KMS-11 (cell line): Measurements from ENCODE around the gene ZNF518A.
"Not testable (repeated sequence)": the region's sequence is repeated elsewhere in the genome, so short reads cannot be mapped to it uniquely, and the experiment has no call there.

Experiments
- H2AFZ ChIP-seq: fragments of 200-600 bp; sonication (generic); 2 replicates; pipeline ENCODE4 v1.6.1; 2016; ENCODE audit warnings: antibody characterized with exemption, mixed run types, low read depth
- H3K27ac ChIP-seq: fragments of 200-600 bp; sonication (generic); 2 replicates; pipeline ENCODE4 v1.6.1; 2016; ENCODE audit warnings: mild to moderate bottlenecking, mixed run types
- H3K27me3 ChIP-seq: fragments of 200-600 bp; sonication (generic); 2 replicates; pipeline ENCODE4 v1.6.1; 2017; ENCODE audit warnings: mild to moderate bottlenecking, low read depth, mixed run types, moderate library complexity; ENCODE audit not compliant: insufficient read depth
- H3K36me3 ChIP-seq: fragments of 200-600 bp; sonication (generic); 2 replicates; pipeline ENCODE4 v1.6.1; 2017; ENCODE audit warnings: mild to moderate bottlenecking, mixed run types; ENCODE audit not compliant: insufficient read depth
- H3K4me1 ChIP-seq: fragments of 200-600 bp; sonication (generic); 2 replicates; pipeline ENCODE4 v1.6.1; 2016; ENCODE audit warnings: mild to moderate bottlenecking, low read depth, mixed run types; ENCODE audit not compliant: poor library complexity, severe bottlenecking
- H3K4me2 ChIP-seq: fragments of 200-600 bp; sonication (generic); 2 replicates; pipeline ENCODE4 v1.7.0; 2016; ENCODE audit warnings: mild to moderate bottlenecking, mixed run types
- H3K4me3 ChIP-seq: fragments of 200-600 bp; sonication (generic); IDR thresholded peaks from 2 replicates; pipeline ENCODE4 v1.6.1; 2017; ENCODE audit warnings: low read depth, low read length, mixed read lengths; ENCODE audit not compliant: insufficient read depth
- H3K79me2 ChIP-seq: fragments of 200-600 bp; sonication (generic); 2 replicates; pipeline ENCODE4 v1.6.1; 2016; ENCODE audit warnings: low read depth, mixed run types; ENCODE audit not compliant: insufficient read depth
- H3K9ac ChIP-seq: fragments of 200-600 bp; sonication (generic); 2 replicates; pipeline ENCODE4 v1.6.1; 2016; ENCODE audit warnings: mild to moderate bottlenecking, mixed run types
- H4K20me1 ChIP-seq: fragments of 200-600 bp; sonication (generic); 2 replicates; pipeline ENCODE4 v1.6.1; 2016; ENCODE audit warnings: mild to moderate bottlenecking, mixed run types; ENCODE audit not compliant: insufficient read depth
- CTCF ChIP-seq: fragments of 200-600 bp; sonication (generic); conservative IDR thresholded peaks from 2 replicates; pipeline ENCODE4 v1.6.1; 2017; ENCODE audit warnings: low read depth, mild to moderate bottlenecking, antibody characterized with exemption, low read length, moderate library complexity, mixed read lengths

ZNF518A gene

GRCh38 chr10:96188421-96188820 lies 58.3 kb downstream of the ZNF518A start:
- Histone ChIP-seq H3K4me1 (no peaks in the 10 kb centered on the region), H3K79me2 (no peaks in the 10 kb centered on the region), H4K20me1 (no peaks in the 10 kb centered on the region), H3K27me3 (no peaks in the 10 kb centered on the region), H3K27ac (no peak overlapping the region), H3K4me2 (no peak overlapping the region), H2AFZ (no peak overlapping the region), H3K36me3 (no peaks in the 10 kb centered on the region), H3K9ac (no peak overlapping the region), H3K4me3 (no peak overlapping the region)
- no peak for TF ChIP-seq CTCF

- Histone ChIP-seq H2AFZ (no peak overlapping the region), H4K20me1 (no peaks in the 10 kb centered on the region), H3K4me3 (no peak overlapping the region), H3K27me3 (no peaks in the 10 kb centered on the region), H3K36me3 (no peaks in the 10 kb centered on the region), H3K4me1 (no peaks in the 10 kb centered on the region), H3K4me2 (no peak overlapping the region), H3K9ac (no peak overlapping the region), H3K27ac (no peak overlapping the region), H3K79me2 (no peaks in the 10 kb centered on the region)
- no peak for TF ChIP-seq CTCF
Measured at GRCh38 chr10:96188916-96189315, 58.8 kb downstream of the ZNF518A start.

DNA sequence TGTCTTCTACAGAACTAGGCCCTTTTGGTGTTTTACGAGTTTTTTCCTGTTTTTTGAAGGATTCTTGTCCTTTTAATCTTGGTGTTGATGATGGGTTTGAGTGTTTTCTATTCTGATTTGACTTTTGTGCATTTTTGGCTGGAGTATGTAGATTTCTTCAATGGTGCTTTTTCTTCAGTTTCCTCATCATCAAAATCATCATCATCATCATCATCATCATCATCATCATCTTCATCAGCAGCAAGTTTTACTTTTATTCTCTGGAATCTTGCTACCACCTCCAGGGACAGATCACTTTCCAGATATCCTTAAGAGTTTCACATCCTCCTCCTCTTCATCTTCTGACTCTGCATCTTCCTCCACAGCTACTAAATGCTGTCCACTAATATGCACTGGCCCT lies 59.4 kb downstream of the ZNF518A start:
- H3K4me2 ChIP-seq, H3K36me3 ChIP-seq, H3K4me1 ChIP-seq, H4K20me1 ChIP-seq, H3K4me3 ChIP-seq, H3K27me3 ChIP-seq, H2AFZ ChIP-seq, H3K27ac ChIP-seq, H3K79me2 ChIP-seq, H3K9ac ChIP-seq: not testable (repeated sequence)

- Histone ChIP-seq H3K79me2 (no peaks in the 10 kb centered on the region), H3K4me2 (no peak overlapping the region), H4K20me1 (no peaks in the 10 kb centered on the region), H3K27ac (no peak overlapping the region), H3K9ac (no peak overlapping the region), H3K36me3 (no peaks in the 10 kb centered on the region), H3K27me3 (no peaks in the 10 kb centered on the region), H2AFZ (no peak overlapping the region), H3K4me3 (no peak overlapping the region), H3K4me1 (no peaks in the 10 kb centered on the region)
- TF ChIP-seq CTCF = no peak
Measured at GRCh38 chr10:96201525-96201924, 71.4 kb downstream of the ZNF518A start.

DNA sequence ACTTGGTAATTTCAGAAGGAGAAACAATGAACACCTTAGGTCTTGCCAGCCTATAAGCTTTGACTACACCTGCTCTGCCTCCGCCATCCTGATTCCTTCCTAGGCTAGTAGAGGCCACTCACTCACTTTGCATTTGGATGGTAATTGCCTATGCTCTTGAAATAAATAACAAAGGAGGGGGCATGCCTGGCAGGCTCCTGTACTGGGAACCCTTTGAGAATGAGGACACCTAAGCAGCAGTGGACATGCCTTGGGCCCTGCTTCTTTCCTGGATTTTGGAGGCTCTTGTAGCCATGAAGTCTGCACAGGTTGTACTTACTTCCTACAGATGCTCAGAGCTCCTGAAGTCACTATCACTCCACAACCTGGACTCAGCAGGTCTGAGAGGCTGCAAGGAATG lies 75.5 kb downstream of the ZNF518A start:
- Histone ChIP-seq H3K4me2 (no peak overlapping the region), H3K27ac (no peak overlapping the region), H3K9ac (no peak overlapping the region), H3K4me3 (no peak overlapping the region), H3K4me1 (peaks cover 27% of the 10 kb centered on the region), H2AFZ (no peak overlapping the region), H3K79me2 (no peaks in the 10 kb centered on the region), H4K20me1 (no peaks in the 10 kb centered on the region), H3K36me3 (no peaks in the 10 kb centered on the region), H3K27me3 (no peaks in the 10 kb centered on the region)
- TF ChIP-seq CTCF = no peak
